ENCODE results near the gene NQO1. TPM values are rescaled to one million over a fixed set of nuclear protein-coding genes. Genes with fewer than 3 reads are reported as not detected.

The NQO1 gene
- total and polyA plus RNA-seq, 2 of the 13 experiments (the other 11 are each of a cell fraction or from before 2014, with no cell fraction given): 464 to 1,060 TPM

- TF ChIP-seq IRX3 (CRISPR knock-in tag; IDR thresholded peaks at IDR 0.05; ENCODE audit: borderline replicate concordance, low read depth) (no peak; the same call in 1 of the 2 replicates), ARID4A (CRISPR knock-in tag; IDR thresholded peaks at IDR 0.05; ENCODE audit: borderline replicate concordance) (peak; percentile 85; the same call in 1 of the 2 replicates), ZNF839 (CRISPR knock-in tag; IDR thresholded peaks at IDR 0.05; ENCODE audit: borderline replicate concordance) (no peak), FOXO1 (CRISPR knock-in tag; IDR thresholded peaks at IDR 0.05) (peak; percentile 7; the same call in 1 of the 2 replicates), RORA (CRISPR knock-in tag; IDR thresholded peaks at IDR 0.05) (0 out of 2 replicates have a peak, but pooled peaks have one; percentile 62), ZNF230 (CRISPR knock-in tag; IDR thresholded peaks at IDR 0.05) (no peak), ZBTB3 (CRISPR knock-in tag; IDR thresholded peaks at IDR 0.05; ENCODE audit: borderline replicate concordance, low read depth) (no peak), ZFX (CRISPR knock-in tag; IDR thresholded peaks at IDR 0.05; ENCODE audit: low read depth) (peak; percentile 75), ZNF768 (CRISPR knock-in tag; IDR thresholded peaks at IDR 0.05) (0 out of 2 replicates have a peak, but pooled peaks have one; percentile 34)
- TF ChIP-seq, protein P1, sequence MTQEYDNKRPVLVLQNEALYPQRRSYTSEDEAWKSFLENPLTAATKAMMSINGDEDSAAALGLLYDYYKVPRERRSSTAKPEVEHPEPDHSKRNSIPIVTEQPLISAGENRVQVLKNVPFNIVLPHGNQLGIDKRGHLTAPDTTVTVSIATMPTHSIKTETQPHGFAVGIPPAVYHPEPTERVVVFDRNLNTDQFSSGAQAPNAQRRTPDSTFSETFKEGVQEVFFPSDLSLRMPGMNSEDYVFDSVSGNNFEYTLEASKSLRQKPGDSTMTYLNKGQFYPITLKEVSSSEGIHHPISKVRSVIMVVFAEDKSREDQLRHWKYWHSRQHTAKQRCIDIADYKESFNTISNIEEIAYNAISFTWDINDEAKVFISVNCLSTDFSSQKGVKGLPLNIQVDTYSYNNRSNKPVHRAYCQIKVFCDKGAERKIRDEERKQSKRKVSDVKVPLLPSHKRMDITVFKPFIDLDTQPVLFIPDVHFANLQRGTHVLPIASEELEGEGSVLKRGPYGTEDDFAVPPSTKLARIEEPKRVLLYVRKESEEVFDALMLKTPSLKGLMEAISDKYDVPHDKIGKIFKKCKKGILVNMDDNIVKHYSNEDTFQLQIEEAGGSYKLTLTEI (CRISPR knock-in tag; conservative IDR thresholded peaks at IDR 0.05): no peak
- TF ChIP-seq, protein P2, sequence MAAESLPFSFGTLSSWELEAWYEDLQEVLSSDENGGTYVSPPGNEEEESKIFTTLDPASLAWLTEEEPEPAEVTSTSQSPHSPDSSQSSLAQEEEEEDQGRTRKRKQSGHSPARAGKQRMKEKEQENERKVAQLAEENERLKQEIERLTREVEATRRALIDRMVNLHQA (CRISPR knock-in tag; IDR thresholded peaks at IDR 0.05): no peak
Observed at GRCh38 chr16:69726313-69727060, at the start of gene NQO1 (continued).

Measured in HepG2 (cell line).